Gastrocnemius medialis (tissue), 4 donors: ENCODE data around the gene RHBDD1. TPM values are rescaled to one million over a fixed set of nuclear protein-coding genes. Genes with fewer than 3 reads are reported as not detected.

ENCODE experiments used
- ATAC-seq, 2 donors: fragments of 150-250 bp; one replicate each; pipeline ENCODE4 v1.9.1; 2016
- DNase-seq, 2 donors: peaks; one replicate each; pipeline ENCODE4 v3.0.0-alpha.2; 2019
- H3K27ac ChIP-seq, 4 donors: fragments of 200-600 bp; sonication (generic); 1 replicate in 1 of 4; 2 replicates in 3 of 4; pipeline ENCODE4 v1.5.1; 2016 to 2018; ENCODE audit warnings: mild to moderate bottlenecking in 2 of 4, moderate library complexity in 1 of 4
- H3K27me3 ChIP-seq, 3 donors: fragments of 200-600 bp; sonication (generic) in 2 of 3; 1 replicate in 1 of 3; 2 replicates in 2 of 3; pipeline versions ENCODE4 v1.5.1 to v1.6.0; 2016 to 2019; ENCODE audit warnings: mild to moderate bottlenecking in 1 of 3, moderate library complexity in 1 of 3
- H3K36me3 ChIP-seq, 2 donors: fragments of 200-600 bp; sonication (generic) in 1 of 2; one replicate each; pipeline ENCODE4 v1.5.1; 2017 to 2018
- H3K4me1 ChIP-seq, 2 donors: fragments of 200-600 bp; sonication (generic) in 1 of 2; one replicate each; pipeline ENCODE4 v1.5.1; 2016 to 2017; ENCODE audit warnings: mild to moderate bottlenecking in 2 of 2
- H3K4me3 ChIP-seq, 4 donors: fragments of 200-600 bp; sonication (generic) in 3 of 4; 1 replicate in 1 of 4; 2 replicates in 3 of 4; pipeline ENCODE4 v1.5.1; 2016 to 2019; ENCODE audit warnings: mild to moderate bottlenecking in 2 of 4
- H3K9me3 ChIP-seq, 3 donors: fragments of 200-600 bp; sonication (generic) in 2 of 3; 1 replicate in 1 of 3; 2 replicates in 2 of 3; pipeline ENCODE4 v1.5.1; 2016 to 2019
- POLR2A ChIP-seq, 2 donors: fragments of 450-650 bp; IDR thresholded peaks; one replicate each; pipeline ENCODE4 v1.6.1; 2017; ENCODE audit warnings: antibody characterized with exemption in 2 of 2, mild to moderate bottlenecking in 2 of 2, moderate library complexity in 2 of 2
- in situ Hi-C, 4 donors: fragments of 200-750 bp; cut with MboI; loops; one replicate each; pipeline versions ENCODE4 v1.15.0 to v1.8.0; 2017; ENCODE audit warnings: low sequenced_read_pairs in 4 of 4
- intact Hi-C: fragments of 100-400 bp; cut with DNase I; formaldehyde crosslinking; loops from one replicate; pipeline ENCODE4 v1.15.1; 2023; ENCODE audit warnings: low total_unique reads
- total RNA-seq, 4 donors: library from RNA; depleted of rRNA; stranded (reverse); fragments of >200 nt; gene quantifications; one replicate each; pipeline versions ENCODE4 v1.1.0 to v1.2.3, GENCODE V29; 2016
- TF ChIP-seq, protein P1 (sequence below), 5 experiments: fragments of 450-650 bp in 3 of 5; fragments of 200-600 bp in 2 of 5; sonication (generic) in 2 of 5; IDR thresholded peaks in 4 of 5; conservative IDR thresholded peaks in 1 of 5; 1 replicate in 4 of 5; 2 replicates in 1 of 5; pipeline ENCODE4 v1.5.1; 2016 to 2019; ENCODE audit warnings: antibody characterized with exemption in 5 of 5, mild to moderate bottlenecking in 3 of 5, moderate library complexity in 3 of 5

Gene RHBDD1
- total RNA-seq, 4 donors from 2014 or later: 6.2 to 14.2 (median 8.7) TPM

DNA sequence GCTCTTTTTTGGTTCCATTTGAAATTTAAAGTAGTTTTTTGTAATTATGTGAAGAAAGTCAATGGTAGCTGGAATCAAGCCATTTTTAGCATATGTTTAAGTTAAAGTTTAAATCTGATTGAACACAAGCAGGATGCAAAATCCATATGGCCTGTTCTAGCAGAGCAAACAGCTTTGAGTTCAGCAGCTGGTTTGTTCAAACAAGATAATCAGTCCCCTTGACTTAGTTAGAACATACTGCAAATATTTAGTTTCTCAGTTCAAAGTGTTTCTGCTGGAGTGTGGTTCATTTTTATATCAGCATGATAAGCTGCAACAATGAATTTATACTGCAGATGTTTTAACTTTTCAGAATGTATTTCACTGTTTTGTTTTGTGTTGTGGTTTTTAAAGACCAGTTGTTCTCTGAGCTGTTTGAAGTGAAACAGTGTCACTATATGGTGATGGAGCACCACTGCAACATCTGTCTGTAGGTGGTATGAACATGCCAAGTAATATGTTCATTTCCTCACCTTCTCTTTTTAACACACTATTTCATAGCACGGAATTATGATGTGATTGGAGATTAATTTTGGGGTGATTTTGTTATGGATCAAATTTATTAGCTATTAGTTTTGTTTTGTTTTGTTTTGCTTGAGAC, 202.8 kb downstream of the RHBDD1 start:
- DNase-seq (no peak), ATAC-seq (no peak)
- H3K36me3 ChIP-seq: peaks cover 0 to 34% of the 10 kb centered on the region in 2 donors
- intact Hi-C loops (no loop called here), in situ Hi-C loops (no loop called here)
- H3K9me3 ChIP-seq: no peaks in the 10 kb centered on the region
- TF ChIP-seq POLR2A (IDR thresholded peaks at IDR 0.05): no peak
- no peak overlapping the region for H3K4me3 ChIP-seq
- no peaks in the 10 kb centered on the region for H3K4me1 ChIP-seq
- no peak overlapping the region for H3K27ac ChIP-seq
- H3K27me3 ChIP-seq: no peaks in the 10 kb centered on the region

- intact Hi-C loops: no loop called here
- in situ Hi-C loops: no loop called here
- Histone ChIP-seq H3K27ac (no peak overlapping the region), H3K27me3 (no peaks in the 10 kb centered on the region), H3K9me3 (no peaks in the 10 kb centered on the region), H3K36me3 (peaks cover 0 to 35% of the 10 kb centered on the region in 2 donors), H3K4me1 (no peaks in the 10 kb centered on the region), H3K4me3 (no peak overlapping the region)
- ATAC-seq (no peak), DNase-seq (no peak)
- TF ChIP-seq, protein P1, sequence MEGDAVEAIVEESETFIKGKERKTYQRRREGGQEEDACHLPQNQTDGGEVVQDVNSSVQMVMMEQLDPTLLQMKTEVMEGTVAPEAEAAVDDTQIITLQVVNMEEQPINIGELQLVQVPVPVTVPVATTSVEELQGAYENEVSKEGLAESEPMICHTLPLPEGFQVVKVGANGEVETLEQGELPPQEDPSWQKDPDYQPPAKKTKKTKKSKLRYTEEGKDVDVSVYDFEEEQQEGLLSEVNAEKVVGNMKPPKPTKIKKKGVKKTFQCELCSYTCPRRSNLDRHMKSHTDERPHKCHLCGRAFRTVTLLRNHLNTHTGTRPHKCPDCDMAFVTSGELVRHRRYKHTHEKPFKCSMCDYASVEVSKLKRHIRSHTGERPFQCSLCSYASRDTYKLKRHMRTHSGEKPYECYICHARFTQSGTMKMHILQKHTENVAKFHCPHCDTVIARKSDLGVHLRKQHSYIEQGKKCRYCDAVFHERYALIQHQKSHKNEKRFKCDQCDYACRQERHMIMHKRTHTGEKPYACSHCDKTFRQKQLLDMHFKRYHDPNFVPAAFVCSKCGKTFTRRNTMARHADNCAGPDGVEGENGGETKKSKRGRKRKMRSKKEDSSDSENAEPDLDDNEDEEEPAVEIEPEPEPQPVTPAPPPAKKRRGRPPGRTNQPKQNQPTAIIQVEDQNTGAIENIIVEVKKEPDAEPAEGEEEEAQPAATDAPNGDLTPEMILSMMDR (IDR thresholded peaks at IDR 0.05 in 4 of 5, conservative IDR thresholded peaks at IDR 0.05 in 1 of 5): no peak
- TF ChIP-seq POLR2A (IDR thresholded peaks at IDR 0.05): no peak
These were observed 208.1 kb downstream of the RHBDD1 start for GRCh38 chr2:227043981-227044380.

Other genes starting within 250 kb of the RHBDD1 start
- gene IRS1, start 36.2 kb upstream of the RHBDD1 start, total RNA-seq: 10 to 100 TPM in 1 of 4 donors, 1 to 10 TPM in 3; 2.2 to 71.1 (median 6.3) TPM